HL-60 (cell line): ENCODE data around the gene XRCC3.

Experiments used
- CTCF ChIP-seq: IDR thresholded peaks from one replicate; pipeline ENCODE4 v1.5.1; 2011; ENCODE audit warnings: low read length, control low read depth, inconsistent platforms; ENCODE audit not compliant: insufficient read depth
- GABPA ChIP-seq: IDR thresholded peaks from 2 replicates; pipeline ENCODE4 v1.6.1; 2012; ENCODE audit warnings: low read depth
- POLR2AphosphoS5 ChIP-seq: IDR thresholded peaks from 2 replicates; pipeline ENCODE4 v1.6.1; 2012; ENCODE audit warnings: low read depth
- REST ChIP-seq: IDR thresholded peaks from 2 replicates; pipeline ENCODE4 v1.6.1; 2012; ENCODE audit warnings: low read depth; ENCODE audit not compliant: insufficient replicate concordance

- TF ChIP-seq POLR2AphosphoS5 (no peak), CTCF (no peak), REST (no peak), GABPA (no peak)
These were observed 47.1 kb downstream of the XRCC3 start for GRCh38 chr14:103668117-103668516.
